Kidney (tissue), 14 donors: ENCODE measurements around the gene LBHD2. TPM values are rescaled to one million over a fixed set of nuclear protein-coding genes. Genes with fewer than 3 reads are reported as not detected.
A peak's percentile ranks its signal among the peaks of the same experiment; 100 is the strongest.

Source experiments
- DNase-seq, 5 donors: peaks; one replicate each; pipeline ENCODE4 v3.0.0-alpha.2; 2013 to 2020
- FAIRE-seq: peaks from 2 replicates; lab custom pipeline; 2012; peaks lifted over from hg19 to GRCh38; lab: Jason Lieb, UNC
- H3K27ac ChIP-seq, 2 donors: one replicate each; pipeline ENCODE4 v1.7.0; 2013; ENCODE audit warnings: low read depth in 2 of 2, low read length in 2 of 2, inconsistent platforms in 1 of 2
- H3K27me3 ChIP-seq: one replicate; pipeline ENCODE4 v1.7.1; 2013; ENCODE audit warnings: low read length, inconsistent platforms; ENCODE audit not compliant: control insufficient read depth, insufficient read depth
- H3K36me3 ChIP-seq, 3 donors: one replicate each; pipeline versions ENCODE4 v1.7.0 to v1.7.1; 2013; ENCODE audit warnings: low read length in 3 of 3, control low read depth in 1 of 3, inconsistent platforms in 1 of 3; ENCODE audit not compliant: insufficient read depth in 3 of 3, control insufficient read depth in 2 of 3
- H3K4me1 ChIP-seq, 3 donors: one replicate each; pipeline versions ENCODE4 v1.7.0 to v1.7.1; 2013; ENCODE audit warnings: low read length in 3 of 3, inconsistent platforms in 1 of 3, low read depth in 1 of 3; ENCODE audit not compliant: control insufficient read depth in 2 of 3, insufficient read depth in 2 of 3
- H3K4me3 ChIP-seq, 3 donors: one replicate each; pipeline versions ENCODE4 v1.7.0 to v1.8.1; 2013; ENCODE audit warnings: low read length in 3 of 3, control low read depth in 1 of 3, inconsistent platforms in 1 of 3
- H3K9ac ChIP-seq, 3 donors: one replicate each; pipeline versions ENCODE4 v1.7.0 to v1.7.1; 2013; ENCODE audit warnings: low read length in 3 of 3, control low read depth in 1 of 3, inconsistent platforms in 1 of 3
- H3K9me3 ChIP-seq, 3 donors: one replicate each; pipeline versions ENCODE4 v1.7.0 to v1.7.1; 2013; ENCODE audit warnings: low read length in 3 of 3, control low read depth in 1 of 3, inconsistent platforms in 1 of 3; ENCODE audit not compliant: control insufficient read depth in 2 of 3, insufficient read depth in 1 of 3
- intact Hi-C: fragments of 100-400 bp; cut with DNase I; formaldehyde crosslinking; loops from one replicate; pipeline ENCODE4 v1.11.1; 2022
- polyA plus RNA-seq: library from polyadenylated mRNA; stranded (reverse); fragments of 350-450 nt; fragmentation: Illumina TruSeq; extraction: RNeasy Lipid Tissue Mini Kit (QIAGEN cat#74804); gene quantifications from one replicate; pipeline ENCODE4 v1.2.3, GENCODE V29; 2014; ENCODE audit warnings: low read depth, low replicate concordance; ENCODE audit not compliant: insufficient read depth
- total RNA-seq: library from RNA; stranded (reverse); fragmentation: NEBNext Ultra II Directional; extraction: Animal tissue kit (Norgen Biotek cat#: 25700); gene quantifications from one replicate; pipeline ENCODE4 v1.2.1, GENCODE V29; 2021
- TF ChIP-seq, protein P1 (sequence below): IDR thresholded peaks from 3 replicates; pipeline ENCODE4 v1.5.1; 2012; ENCODE audit warnings: mild to moderate bottlenecking, moderate library complexity, borderline replicate concordance; ENCODE audit not compliant: insufficient read depth; ENCODE audit errors: extremely low read depth
- donor health status: control.
- donor health status: control.
- donor health status: control.
- donor health status: control.
- donor health status: control.
- donor health status: DM: yes; HTN: yes; CAD: no.
- donor health status: Normal renal cell carcinoma (clear cell type).

Gene LBHD2
- total and polyA plus RNA-seq, 2 donors from 2014 or later = 0.82 TPM; not detected in 1

GRCh38 chr14:103090481-103091020, 6.5 kb downstream of the LBHD2 start:
- H3K4me3 ChIP-seq = no peak overlapping the region
- FAIRE-seq (no peak), DNase-seq (peak in 1 of 5 donors; percentile 53)
- H3K36me3 ChIP-seq = no peaks in the 10 kb centered on the region
- H3K4me1 ChIP-seq = peaks cover 0 to 9% (median 3%) of the 10 kb centered on the region in 3 donors
- no peaks in the 10 kb centered on the region for H3K9me3 ChIP-seq
- TF ChIP-seq, protein P1, sequence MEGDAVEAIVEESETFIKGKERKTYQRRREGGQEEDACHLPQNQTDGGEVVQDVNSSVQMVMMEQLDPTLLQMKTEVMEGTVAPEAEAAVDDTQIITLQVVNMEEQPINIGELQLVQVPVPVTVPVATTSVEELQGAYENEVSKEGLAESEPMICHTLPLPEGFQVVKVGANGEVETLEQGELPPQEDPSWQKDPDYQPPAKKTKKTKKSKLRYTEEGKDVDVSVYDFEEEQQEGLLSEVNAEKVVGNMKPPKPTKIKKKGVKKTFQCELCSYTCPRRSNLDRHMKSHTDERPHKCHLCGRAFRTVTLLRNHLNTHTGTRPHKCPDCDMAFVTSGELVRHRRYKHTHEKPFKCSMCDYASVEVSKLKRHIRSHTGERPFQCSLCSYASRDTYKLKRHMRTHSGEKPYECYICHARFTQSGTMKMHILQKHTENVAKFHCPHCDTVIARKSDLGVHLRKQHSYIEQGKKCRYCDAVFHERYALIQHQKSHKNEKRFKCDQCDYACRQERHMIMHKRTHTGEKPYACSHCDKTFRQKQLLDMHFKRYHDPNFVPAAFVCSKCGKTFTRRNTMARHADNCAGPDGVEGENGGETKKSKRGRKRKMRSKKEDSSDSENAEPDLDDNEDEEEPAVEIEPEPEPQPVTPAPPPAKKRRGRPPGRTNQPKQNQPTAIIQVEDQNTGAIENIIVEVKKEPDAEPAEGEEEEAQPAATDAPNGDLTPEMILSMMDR = no peak
- H3K9ac ChIP-seq = no peak overlapping the region
- intact Hi-C loops = no loop called here
- H3K27ac ChIP-seq = no peak overlapping the region
- H3K27me3 ChIP-seq = no peaks in the 10 kb centered on the region

GRCh38 chr14:103091041-103091882, 7.3 kb downstream of the LBHD2 start:
- H3K36me3 ChIP-seq = no peaks in the 10 kb centered on the region
- TF ChIP-seq, protein P1 = peak; percentile 37
- FAIRE-seq (no peak), DNase-seq (peak in 3 of 5 donors; percentile 55 to 89 (median 71))
- H3K27ac ChIP-seq = peak overlapping the region in 1 of 2 donors; percentile 17
- H3K27me3 ChIP-seq = no peaks in the 10 kb centered on the region
- no peaks in the 10 kb centered on the region for H3K9me3 ChIP-seq
- H3K9ac ChIP-seq = no peak overlapping the region
- H3K4me3 ChIP-seq = peak overlapping the region in 1 of 3 donors; percentile 37
- peaks cover 0 to 9% (median 3%) of the 10 kb centered on the region in 3 donors for H3K4me1 ChIP-seq
- intact Hi-C loops = no loop called here

- H3K9me3 ChIP-seq = no peaks in the 10 kb centered on the region
- no peak overlapping the region for H3K9ac ChIP-seq
- intact Hi-C loops = no loop called here
- peak overlapping the region in 1 of 2 donors; percentile 17 for H3K27ac ChIP-seq
- TF ChIP-seq, protein P1 = no peak
- DNase-seq (no peak), FAIRE-seq (no peak)
- H3K36me3 ChIP-seq = no peaks in the 10 kb centered on the region
- H3K27me3 ChIP-seq = no peaks in the 10 kb centered on the region
- peak overlapping the region in 1 of 3 donors; percentile 37 for H3K4me3 ChIP-seq
- H3K4me1 ChIP-seq = peaks cover 0 to 9% (median 3%) of the 10 kb centered on the region in 3 donors
These were observed 7.8 kb downstream of the LBHD2 start for GRCh38 chr14:103091883-103092222.
